NCI-H2081 (cell line): ENCODE measurements around the gene GNA15.
"Not testable (repeated sequence)": the region's sequence is repeated elsewhere in the genome, so short reads cannot be mapped to it uniquely, and the experiment has no call there.

Experiments
- DNase-seq, 2 experiments: peaks; one replicate each; lab custom pipeline; 2025; lab: John Stamatoyannopoulos, UW

The GNA15 gene

GRCh38 chr19:3190921-3191805 lies 55.3 kb downstream of the GNA15 start:
- no peak for DNase-seq

DNA sequence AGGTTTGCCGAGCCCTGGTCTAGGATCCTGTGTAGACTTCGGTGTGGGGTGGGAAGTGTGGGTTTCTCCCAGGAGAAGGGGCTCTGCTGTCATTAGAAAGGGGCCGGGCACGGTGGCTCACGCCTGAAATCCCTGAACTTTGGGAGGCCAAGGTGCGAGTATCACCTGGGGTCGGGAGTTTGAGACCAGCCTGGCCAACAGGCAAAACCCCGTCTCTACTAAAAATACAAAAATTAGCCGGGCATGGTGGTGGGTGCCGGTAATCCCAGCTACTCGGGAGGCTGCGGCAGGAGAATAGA lies 55.9 kb downstream of the GNA15 start:
- DNase-seq: not testable (repeated sequence)

- no peak for DNase-seq
These were observed 56.4 kb downstream of the GNA15 start for GRCh38 chr19:3192228-3192635.

DNA sequence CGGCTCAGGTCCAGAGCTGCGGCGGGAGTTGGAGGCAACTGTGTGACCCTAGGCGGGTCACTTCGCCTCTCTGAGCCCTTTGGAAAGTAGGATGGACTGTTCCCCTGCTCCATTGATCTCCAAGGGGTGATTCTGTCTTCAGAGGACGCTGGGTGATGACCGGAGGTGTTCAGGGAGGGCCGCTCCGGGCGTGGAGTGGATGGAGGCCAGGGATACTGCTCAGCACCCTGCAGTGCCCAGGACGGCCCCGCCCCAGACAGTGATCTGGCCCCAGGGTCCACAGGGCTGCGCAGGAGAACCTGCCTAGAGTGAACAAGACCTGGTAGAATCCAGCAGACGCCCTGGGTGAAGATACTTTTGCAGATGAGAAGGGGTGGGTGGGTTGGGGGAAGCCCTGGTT lies 56.9 kb downstream of the GNA15 start:
- no peak for DNase-seq

- no peak for DNase-seq
These were observed 57.6 kb downstream of the GNA15 start for GRCh38 chr19:3193256-3194105.

DNA sequence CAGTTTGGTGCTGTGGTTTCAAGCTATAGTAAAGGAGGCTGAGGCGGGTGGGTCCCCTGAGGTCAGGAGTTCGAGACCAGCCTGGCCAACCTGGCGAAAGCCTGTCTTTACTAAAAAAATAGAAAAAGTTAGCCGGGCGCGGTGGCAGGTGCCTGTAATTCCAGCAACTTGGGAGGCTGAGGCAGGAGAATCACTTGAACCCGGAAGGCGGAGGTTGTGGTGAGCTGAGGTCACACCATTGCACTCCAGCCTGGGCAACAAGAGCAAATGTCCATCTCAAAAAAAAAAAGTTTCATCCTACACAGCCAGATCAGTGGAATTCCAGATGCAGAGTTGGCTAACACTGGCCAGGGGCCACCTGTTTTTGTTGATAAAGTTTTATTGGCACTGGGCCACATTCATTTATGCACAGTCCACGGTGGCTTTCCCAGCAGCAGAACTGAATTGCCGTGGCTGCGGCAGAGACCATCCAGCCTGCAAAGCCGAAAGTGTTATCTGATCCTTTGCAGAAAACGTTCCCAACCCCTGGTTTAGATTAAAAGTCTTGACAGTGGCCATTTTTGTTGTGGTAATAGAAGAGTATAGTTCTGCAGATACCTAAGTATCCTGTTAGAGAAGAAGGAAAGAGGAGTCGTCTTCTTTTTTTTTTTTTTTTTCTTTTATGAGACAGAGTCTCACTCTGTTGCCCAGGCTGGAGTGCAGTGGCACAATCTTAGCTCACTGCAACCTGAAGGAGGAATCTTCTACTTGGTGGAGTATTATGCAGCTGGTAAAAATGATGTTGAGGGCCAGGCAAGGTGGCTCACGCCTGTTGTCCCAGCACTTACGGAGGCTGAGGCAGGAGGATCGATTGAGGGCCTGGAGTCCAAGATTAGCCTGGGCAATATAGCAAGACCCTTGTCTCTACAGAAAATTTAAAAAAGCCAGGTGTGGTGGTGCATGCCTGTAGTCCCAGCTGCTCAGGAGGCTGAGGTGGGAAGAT lies 58.6 kb downstream of the GNA15 start:
- DNase-seq: no peak

- peak in 1 of 2 experiments; percentile 41 for DNase-seq
These were observed 60.5 kb downstream of the GNA15 start for GRCh38 chr19:3196064-3196932.

GRCh38 chr19:3196933-3197205 lies 61.0 kb downstream of the GNA15 start:
- no peak for DNase-seq

DNA sequence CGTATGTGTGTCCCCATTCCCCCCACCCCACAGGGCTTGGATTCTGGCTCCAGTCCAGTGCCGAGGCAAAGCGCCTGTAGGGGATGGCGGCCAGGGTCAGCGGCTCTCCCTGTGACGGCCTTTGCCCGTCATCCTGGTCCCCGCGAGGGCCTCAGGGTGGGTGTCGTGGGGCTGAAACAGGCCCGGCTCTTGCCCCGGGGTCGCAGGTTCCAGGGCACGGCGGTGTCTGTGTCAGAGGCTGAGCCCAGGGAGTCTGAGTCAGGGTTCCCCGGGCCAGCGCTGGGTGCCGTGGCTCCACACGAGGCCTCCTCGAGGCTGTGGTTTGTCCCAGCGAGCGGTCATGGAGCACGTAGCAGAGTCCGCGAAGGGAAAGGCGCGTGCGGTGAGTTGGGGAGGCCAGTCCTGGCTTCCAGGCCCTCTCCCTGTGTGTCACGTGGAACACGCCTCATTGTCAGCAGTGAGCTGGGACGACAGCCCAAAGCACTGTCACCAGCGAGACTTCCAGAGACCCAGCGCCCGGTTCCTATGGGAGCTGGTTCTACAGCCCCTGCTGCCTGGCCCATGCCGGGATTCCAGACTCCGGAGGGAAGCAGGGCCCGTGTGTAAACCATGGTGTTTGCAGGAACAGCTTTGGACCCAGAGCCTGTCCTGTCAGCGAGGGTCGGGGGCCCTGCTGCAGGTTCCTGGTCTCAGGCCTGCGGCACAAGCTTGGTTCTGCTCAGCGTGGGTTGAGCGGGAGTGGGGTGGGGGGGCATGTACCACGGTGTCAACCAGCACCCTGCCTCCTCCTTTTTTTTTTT lies 63.3 kb downstream of the GNA15 start:
- DNase-seq: no peak

GRCh38 chr19:3201072-3201700 lies 65.4 kb downstream of the GNA15 start:
- no peak for DNase-seq

DNA sequence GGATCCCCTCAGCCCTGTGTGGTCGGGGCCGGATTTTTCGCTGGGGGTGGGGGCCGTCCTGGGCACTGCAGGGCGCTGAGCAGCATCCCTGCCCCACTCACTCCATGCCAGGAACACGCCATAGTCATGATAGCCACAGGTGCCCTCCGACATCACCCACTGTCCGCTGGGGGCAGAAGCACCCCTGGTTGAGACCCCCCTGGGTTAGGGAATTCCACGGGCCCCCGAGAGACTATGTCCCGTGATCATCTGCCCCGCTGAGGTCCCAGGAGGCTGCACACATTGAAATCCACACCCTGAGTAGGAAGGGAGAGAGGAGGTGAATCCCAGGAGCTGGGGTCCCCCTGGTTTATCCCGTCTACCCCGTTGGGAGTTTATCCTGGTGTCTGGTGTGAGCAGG lies 66.1 kb downstream of the GNA15 start:
- DNase-seq: no peak

DNA sequence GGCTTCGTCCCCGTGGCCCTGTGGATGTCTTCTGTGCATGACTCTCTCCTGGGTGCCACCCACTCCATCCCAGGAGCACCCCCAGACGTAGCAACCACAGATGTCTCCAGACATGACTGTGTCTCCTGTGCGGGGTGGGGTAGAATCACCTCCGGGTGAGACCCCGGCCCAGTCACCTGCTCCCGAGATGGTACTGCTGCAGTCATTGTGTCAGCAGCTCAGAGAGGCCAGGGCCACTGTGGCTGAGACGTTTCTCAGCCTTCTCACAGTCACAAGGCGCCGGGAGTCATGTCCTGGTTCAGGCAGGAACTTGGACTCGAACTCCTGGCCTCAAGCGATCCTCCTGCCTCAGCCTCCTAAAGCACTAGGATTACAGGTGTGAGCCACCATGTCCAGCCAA lies 66.5 kb downstream of the GNA15 start:
- DNase-seq: no peak

DNA sequence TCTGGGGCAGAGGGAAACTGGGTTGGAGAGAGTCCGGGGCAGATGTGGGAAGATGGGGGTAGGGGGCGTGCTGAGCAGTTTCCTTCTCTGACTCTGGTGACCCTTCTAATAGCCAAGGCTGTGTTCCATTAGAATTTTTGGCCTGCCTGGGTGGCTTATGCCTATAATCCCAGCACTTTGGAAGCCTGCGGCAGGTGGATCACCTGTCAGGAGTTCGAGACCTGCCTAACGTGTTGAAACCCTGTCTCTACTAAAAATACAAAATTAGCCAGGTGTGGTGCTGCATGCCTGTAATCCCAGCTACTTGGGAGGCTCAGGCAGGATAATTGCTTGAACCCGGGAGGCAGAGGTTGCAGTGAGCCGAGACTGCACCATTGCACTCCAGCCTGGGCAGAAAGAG lies 67.1 kb downstream of the GNA15 start:
- not testable (repeated sequence) for DNase-seq

GRCh38 chr19:3203805-3204645 lies 68.2 kb downstream of the GNA15 start:
- DNase-seq: no peak

DNA sequence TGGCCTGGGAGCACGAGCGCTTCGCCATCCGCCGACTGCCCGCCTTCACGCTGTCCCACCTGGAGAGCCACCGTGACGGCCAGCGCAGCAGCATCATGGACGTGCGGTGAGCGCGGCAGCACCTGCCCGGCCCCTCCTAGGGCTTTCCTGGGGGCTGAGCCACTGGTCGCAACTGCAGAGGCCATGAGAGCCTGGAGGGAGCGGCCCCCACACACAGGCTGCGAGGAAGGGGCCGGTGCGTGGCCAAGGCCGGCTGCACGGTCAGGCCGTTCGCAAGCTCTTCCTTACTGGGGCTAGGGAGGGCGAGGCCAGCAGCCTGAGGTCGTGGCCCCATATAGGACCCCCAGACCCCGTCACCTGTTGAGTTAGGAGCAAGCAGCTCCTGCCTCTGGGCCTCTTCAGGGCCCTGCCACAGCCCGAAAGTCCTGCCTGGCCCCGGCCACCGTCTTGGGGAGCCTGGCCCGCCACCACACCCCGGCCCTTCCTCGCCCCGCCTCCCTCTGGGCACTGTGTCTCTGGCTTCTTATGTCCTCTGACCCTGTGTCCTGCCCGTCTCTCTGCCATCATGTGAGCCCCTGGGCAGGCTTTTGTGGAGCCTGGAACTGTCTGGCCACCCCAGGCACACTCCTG lies 68.9 kb downstream of the GNA15 start:
- DNase-seq: no peak

- DNase-seq: no peak
These were observed 70.6 kb downstream of the GNA15 start for GRCh38 chr19:3206216-3206953.

DNA sequence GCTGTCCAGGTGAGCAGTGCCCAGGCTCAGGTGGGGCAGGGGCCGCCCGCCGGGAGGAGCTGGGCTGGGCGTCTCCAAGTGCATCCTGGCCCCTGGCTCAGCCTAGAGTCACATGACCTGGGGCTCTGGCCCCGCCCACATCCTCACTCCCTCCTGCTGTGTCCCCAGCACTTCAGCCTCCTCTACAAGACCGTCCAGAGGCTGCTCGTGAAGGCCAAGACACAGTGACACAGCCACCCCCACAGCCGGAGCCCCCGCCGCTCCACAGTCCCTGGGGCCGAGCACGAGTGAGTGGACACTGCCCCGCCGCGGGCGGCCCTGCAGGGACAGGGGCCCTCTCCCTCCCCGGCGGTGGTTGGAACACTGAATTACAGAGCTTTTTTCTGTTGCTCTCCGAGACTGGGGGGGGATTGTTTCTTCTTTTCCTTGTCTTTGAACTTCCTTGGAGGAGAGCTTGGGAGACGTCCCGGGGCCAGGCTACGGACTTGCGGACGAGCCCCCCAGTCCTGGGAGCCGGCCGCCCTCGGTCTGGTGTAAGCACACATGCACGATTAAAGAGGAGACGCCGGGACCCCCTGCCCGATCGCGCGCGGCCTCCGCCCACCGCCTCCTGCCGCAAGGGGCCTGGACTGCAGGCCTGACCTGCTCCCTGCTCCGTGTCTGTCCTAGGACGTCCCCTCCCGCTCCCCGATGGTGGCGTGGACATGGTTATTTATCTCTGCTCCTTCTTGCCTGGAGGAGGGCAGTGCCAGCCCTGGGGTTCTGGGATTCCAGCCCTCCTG lies 71.8 kb downstream of the GNA15 start:
- no peak for DNase-seq
